CD8-positive, alpha-beta memory T cell (primary cell): ENCODE results near the gene EPRS1. TPM values are rescaled to one million over a fixed set of nuclear protein-coding genes. Genes with fewer than 3 reads are reported as not detected.

ENCODE experiments used
- CTCF ChIA-PET: fragments of 350-600 bp; sonication (Branson Sonifier 250); formaldehyde crosslinking; loops from one replicate; lab custom pipeline; 2021; ENCODE audit warnings: antibody characterized with exemption; lab: Charles Lee
- POLR2A ChIA-PET: fragments of 350-600 bp; sonication (Branson Sonifier 250); formaldehyde crosslinking; loops from one replicate; lab custom pipeline; 2021; ENCODE audit warnings: antibody characterized with exemption; lab: Charles Lee
- DNase-seq, 5 donors: peaks; one replicate each; pipeline versions ENCODE4 v3.0.0 to v3.0.0-alpha.2; 2020 to 2022; ENCODE audit warnings: mixed read lengths in 1 of 5
- H3K27ac ChIP-seq: one replicate; pipeline ENCODE4 v1.7.0; 2013; ENCODE audit warnings: low read depth, mild to moderate bottlenecking, low read length, moderate library complexity
- H3K27me3 ChIP-seq: 2 replicates; pipeline ENCODE4 v1.7.0; 2013; ENCODE audit warnings: low read length, mild to moderate bottlenecking; ENCODE audit not compliant: insufficient read depth, poor library complexity, severe bottlenecking
- H3K36me3 ChIP-seq: 2 replicates; pipeline ENCODE4 v1.7.0; 2013; ENCODE audit warnings: mild to moderate bottlenecking, low read length, moderate library complexity; ENCODE audit not compliant: insufficient read depth
- H3K4me1 ChIP-seq: 2 replicates; pipeline ENCODE4 v1.7.0; 2013; ENCODE audit warnings: mild to moderate bottlenecking, low read length, moderate library complexity; ENCODE audit not compliant: insufficient read depth
- H3K4me3 ChIP-seq: 2 replicates; pipeline ENCODE4 v1.7.0; 2013; ENCODE audit warnings: mild to moderate bottlenecking, low read length
- H3K9me3 ChIP-seq: 2 replicates; pipeline ENCODE4 v1.7.0; 2013; ENCODE audit warnings: mild to moderate bottlenecking, low read length
- H3K27ac Mint-ChIP-seq, 8 donors: one replicate each; pipeline ENCODE4 v1.8.0; 2020 to 2021; ENCODE audit warnings: mixed read lengths in 8 of 8, mild to moderate bottlenecking in 6 of 8, inconsistent platforms in 3 of 8, moderate library complexity in 3 of 8
- H3K27me3 Mint-ChIP-seq, 2 donors: one replicate each; pipeline ENCODE4 v1.8.0; 2020 to 2021; ENCODE audit warnings: mixed read lengths in 2 of 2, mild to moderate bottlenecking in 1 of 2, moderate library complexity in 1 of 2
- H3K36me3 Mint-ChIP-seq, 3 donors: one replicate each; pipeline ENCODE4 v1.8.0; 2020 to 2021; ENCODE audit warnings: mixed read lengths in 3 of 3, inconsistent platforms in 1 of 3, mild to moderate bottlenecking in 1 of 3
- H3K4me1 Mint-ChIP-seq, 3 donors: one replicate each; pipeline ENCODE4 v1.8.0; 2020 to 2021; ENCODE audit warnings: mixed read lengths in 3 of 3, inconsistent platforms in 1 of 3, mild to moderate bottlenecking in 1 of 3
- H3K4me3 Mint-ChIP-seq, 7 donors: one replicate each; pipeline ENCODE4 v1.8.0; 2020 to 2021; ENCODE audit warnings: mixed read lengths in 7 of 7, mild to moderate bottlenecking in 6 of 7, moderate library complexity in 4 of 7, inconsistent platforms in 2 of 7
- H3K9me3 Mint-ChIP-seq, 5 donors: one replicate each; pipeline ENCODE4 v1.8.0; 2020 to 2022; ENCODE audit warnings: mixed read lengths in 5 of 5, mild to moderate bottlenecking in 3 of 5, moderate library complexity in 2 of 5, inconsistent platforms in 1 of 5
- polyA plus RNA-seq: library from polyadenylated mRNA; unstranded; fragments of 300-500 nt; fragmentation: Illumina TruSeq; gene quantifications from one replicate; pipeline ENCODE4 v1.2.3, GENCODE V29; 2021
- total RNA-seq, 2 experiments: library from RNA; stranded (reverse); gene quantifications; one replicate each; pipeline ENCODE4 v1.2.3, GENCODE V29; 2021

Gene EPRS1
- total and polyA plus RNA-seq, 3 experiments from 2014 or later: 51.8 to 204 (median 174) TPM

GRCh38 chr1:220031287-220031686 is 15.0 kb downstream of the EPRS1 start:
- H3K4me3 Mint-ChIP-seq: no peak overlapping the region
- Histone ChIP-seq H3K27me3 (no peaks in the 10 kb centered on the region), H3K36me3 (peaks cover 30% of the 10 kb centered on the region), H3K4me1 (no peaks in the 10 kb centered on the region), H3K27ac (no peak overlapping the region), H3K9me3 (no peaks in the 10 kb centered on the region), H3K4me3 (no peak overlapping the region)
- H3K36me3 Mint-ChIP-seq: peaks cover 6 to 72% (median 13%) of the 10 kb centered on the region in 3 donors
- H3K27ac Mint-ChIP-seq: peak overlapping the region in 2 of 8 donors; percentile 20 to 41
- ChIA-PET POLR2A (no interaction called here), CTCF (no interaction called here)
- DNase-seq: no peak
- H3K4me1 Mint-ChIP-seq: peaks cover 7 to 12% (median 9%) of the 10 kb centered on the region in 3 donors
- no peaks in the 10 kb centered on the region for H3K27me3 Mint-ChIP-seq
- H3K9me3 Mint-ChIP-seq: no peaks in the 10 kb centered on the region

- Mint-ChIP-seq H3K27me3 (no peaks in the 10 kb centered on the region), H3K4me1 (peaks cover 0 to 4% (median 3%) of the 10 kb centered on the region in 3 donors), H3K36me3 (peaks cover 9 to 80% (median 21%) of the 10 kb centered on the region in 3 donors), H3K4me3 (no peak overlapping the region), H3K27ac (no peak overlapping the region), H3K9me3 (no peaks in the 10 kb centered on the region)
- peaks cover 31% of the 10 kb centered on the region for H3K36me3 ChIP-seq
- no peak overlapping the region for H3K4me3 ChIP-seq
- H3K27me3 ChIP-seq: no peaks in the 10 kb centered on the region
- no peak for DNase-seq
- H3K4me1 ChIP-seq: no peaks in the 10 kb centered on the region
- H3K9me3 ChIP-seq: no peaks in the 10 kb centered on the region
- no peak overlapping the region for H3K27ac ChIP-seq
- ChIA-PET CTCF (no interaction called here), POLR2A (no interaction called here)
Observed at GRCh38 chr1:220028346-220028895, 17.9 kb downstream of the EPRS1 start.

GRCh38 chr1:220019071-220019470 is 27.2 kb downstream of the EPRS1 start:
- Mint-ChIP-seq H3K27me3 (no peaks in the 10 kb centered on the region), H3K27ac (peak overlapping the region in 3 of 8 donors; percentile 3 to 48 (median 34)), H3K4me1 (peaks cover 10 to 14% (median 11%) of the 10 kb centered on the region in 3 donors), H3K4me3 (no peak overlapping the region), H3K9me3 (no peaks in the 10 kb centered on the region), H3K36me3 (peaks cover 5 to 88% (median 27%) of the 10 kb centered on the region in 3 donors)
- Histone ChIP-seq H3K36me3 (peaks cover 38% of the 10 kb centered on the region), H3K27me3 (no peaks in the 10 kb centered on the region), H3K9me3 (no peaks in the 10 kb centered on the region), H3K4me1 (no peaks in the 10 kb centered on the region), H3K4me3 (no peak overlapping the region), H3K27ac (no peak overlapping the region)
- DNase-seq: no peak
- CTCF ChIA-PET: no interaction called here
- POLR2A ChIA-PET: interaction anchor here (0.6 to 0.7 kb wide), 2 partner anchors 26 to 48 kb away, joined by 3 to 7 read pairs; no protein-coding TSS in a partner anchor

- no peaks in the 10 kb centered on the region for H3K27me3 Mint-ChIP-seq
- peaks cover 11 to 14% (median 13%) of the 10 kb centered on the region in 3 donors for H3K4me1 Mint-ChIP-seq
- H3K27ac ChIP-seq: no peak overlapping the region
- peaks cover 23% of the 10 kb centered on the region for H3K36me3 ChIP-seq
- H3K27ac Mint-ChIP-seq: peak overlapping the region in 4 of 8 donors; percentile 9 to 43 (median 12)
- ChIA-PET CTCF (interaction anchor here (1.4 kb wide), 1 partner anchor 12 kb away, joined by 5 read pairs; no protein-coding TSS in a partner anchor), POLR2A (no interaction called here)
- H3K27me3 ChIP-seq: no peaks in the 10 kb centered on the region
- no peak overlapping the region for H3K4me3 Mint-ChIP-seq
- no peaks in the 10 kb centered on the region for H3K9me3 Mint-ChIP-seq
- H3K4me1 ChIP-seq: no peaks in the 10 kb centered on the region
- no peak for DNase-seq
- no peak overlapping the region for H3K4me3 ChIP-seq
- peaks cover 4 to 86% (median 24%) of the 10 kb centered on the region in 3 donors for H3K36me3 Mint-ChIP-seq
- H3K9me3 ChIP-seq: no peaks in the 10 kb centered on the region
Observed at GRCh38 chr1:220013497-220013896, 32.8 kb downstream of the EPRS1 start.

- Histone ChIP-seq H3K9me3 (no peaks in the 10 kb centered on the region), H3K27ac (no peak overlapping the region), H3K27me3 (no peaks in the 10 kb centered on the region), H3K4me3 (no peak overlapping the region), H3K36me3 (peaks cover 28% of the 10 kb centered on the region), H3K4me1 (no peaks in the 10 kb centered on the region)
- Mint-ChIP-seq H3K4me1 (peaks cover 11 to 13% (median 11%) of the 10 kb centered on the region in 3 donors), H3K27ac (peak overlapping the region in 2 of 8 donors; percentile 47 to 50), H3K4me3 (no peak overlapping the region), H3K36me3 (peaks cover 4 to 85% (median 23%) of the 10 kb centered on the region in 3 donors), H3K27me3 (no peaks in the 10 kb centered on the region), H3K9me3 (no peaks in the 10 kb centered on the region)
- DNase-seq: no peak
- ChIA-PET CTCF (interaction anchor here (1.1 to 1.8 kb wide), 3 partner anchors 11 to 101 kb away, joined by 3 to 6 read pairs (median 3); no protein-coding TSS in a partner anchor), POLR2A (no interaction called here)
Observed at GRCh38 chr1:220012259-220012658, 34.0 kb downstream of the EPRS1 start.

DNA sequence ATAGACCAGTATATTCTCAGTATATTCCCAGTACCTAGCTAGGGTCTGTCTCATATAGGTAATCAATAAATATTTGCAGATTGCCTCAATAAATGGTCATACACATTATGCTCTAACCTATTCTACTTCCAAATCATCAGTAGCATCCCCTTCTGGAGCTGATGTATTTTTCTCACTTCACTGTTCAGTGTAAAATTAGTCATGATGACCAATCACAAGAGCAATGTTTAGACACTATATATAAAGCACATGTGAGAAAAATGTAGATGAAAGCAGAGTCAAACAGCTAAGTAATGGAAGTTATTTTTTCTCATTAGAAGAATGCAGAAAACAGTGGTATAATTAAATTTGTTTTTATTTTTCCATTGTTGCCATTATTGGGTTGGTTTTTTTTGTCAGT is 34.7 kb downstream of the EPRS1 start:
- POLR2A ChIA-PET: no interaction called here

DNA sequence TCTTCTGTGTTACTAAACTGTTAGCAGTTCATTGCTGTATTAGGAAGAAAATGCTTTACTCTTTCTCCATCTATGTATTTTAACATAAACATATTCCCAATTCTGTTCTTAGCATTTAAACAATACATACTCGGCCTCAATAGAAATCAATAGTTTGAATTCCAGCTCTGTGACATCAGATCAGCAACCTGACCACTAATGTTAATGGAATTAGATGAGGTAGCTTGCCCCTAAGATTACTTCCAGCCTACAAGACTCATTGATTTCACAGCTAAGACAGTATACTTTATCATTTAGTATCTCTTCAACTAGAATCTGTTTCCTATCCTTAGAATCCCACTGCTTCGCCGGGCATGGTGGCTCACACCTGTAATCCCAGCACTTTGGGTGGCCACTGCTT is 38.9 kb downstream of the EPRS1 start:
- Mint-ChIP-seq H3K9me3 (no peaks in the 10 kb centered on the region), H3K27ac (no peak overlapping the region), H3K36me3 (peaks cover 4 to 82% (median 25%) of the 10 kb centered on the region in 3 donors), H3K27me3 (no peaks in the 10 kb centered on the region), H3K4me3 (no peak overlapping the region), H3K4me1 (no peaks in the 10 kb centered on the region)
- H3K4me1 ChIP-seq: no peaks in the 10 kb centered on the region
- POLR2A ChIA-PET: no interaction called here
- H3K36me3 ChIP-seq: peaks cover 45% of the 10 kb centered on the region
- DNase-seq: no peak
- H3K9me3 ChIP-seq: no peaks in the 10 kb centered on the region
- no peak overlapping the region for H3K4me3 ChIP-seq
- H3K27me3 ChIP-seq: no peaks in the 10 kb centered on the region
- no peak overlapping the region for H3K27ac ChIP-seq
- CTCF ChIA-PET: no interaction called here

More for the DNA sequence above, 34.7 kb downstream of the EPRS1 start:
- Mint-ChIP-seq H3K36me3 (peaks cover 4 to 85% (median 25%) of the 10 kb centered on the region in 3 donors), H3K4me1 (peaks cover 10 to 13% (median 11%) of the 10 kb centered on the region in 3 donors), H3K9me3 (no peaks in the 10 kb centered on the region), H3K27me3 (no peaks in the 10 kb centered on the region), H3K27ac (peak overlapping the region in 1 of 8 donors; percentile 63), H3K4me3 (no peak overlapping the region)
- H3K4me3 ChIP-seq: no peak overlapping the region
- no peak overlapping the region for H3K27ac ChIP-seq
- no peaks in the 10 kb centered on the region for H3K9me3 ChIP-seq
- H3K4me1 ChIP-seq: no peaks in the 10 kb centered on the region
- no peaks in the 10 kb centered on the region for H3K27me3 ChIP-seq
- DNase-seq: no peak
- H3K36me3 ChIP-seq: peaks cover 33% of the 10 kb centered on the region
- CTCF ChIA-PET: interaction anchor here (1.1 to 1.8 kb wide), 2 partner anchors 18 to 102 kb away, joined by 3 to 6 read pairs; no protein-coding TSS in a partner anchor

DNA sequence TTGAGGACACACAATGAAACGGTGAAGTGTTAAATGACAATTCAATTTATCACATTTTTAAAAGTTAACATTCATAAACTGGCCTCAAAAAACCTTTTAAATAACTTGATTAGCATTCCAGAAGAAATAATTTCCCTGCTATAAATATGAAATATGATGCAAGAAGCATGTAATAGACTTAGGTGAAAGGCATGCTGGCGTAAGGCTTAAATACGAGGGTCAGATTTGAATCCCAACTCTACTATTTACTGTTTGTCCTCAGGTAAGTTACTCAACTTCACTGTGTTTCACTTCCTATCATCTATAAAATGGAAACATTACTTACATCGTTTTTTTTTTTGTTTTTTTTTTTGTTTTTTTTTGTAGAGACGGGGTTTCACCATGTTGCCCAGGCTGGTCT is 40.8 kb downstream of the EPRS1 start:
- peaks cover 44% of the 10 kb centered on the region for H3K36me3 ChIP-seq
- H3K9me3 ChIP-seq: no peaks in the 10 kb centered on the region
- no peaks in the 10 kb centered on the region for H3K4me1 Mint-ChIP-seq
- H3K9me3 Mint-ChIP-seq: no peaks in the 10 kb centered on the region
- no peaks in the 10 kb centered on the region for H3K27me3 ChIP-seq
- ChIA-PET CTCF (interaction anchor here (0.7 kb wide), 1 partner anchor 12 kb away, joined by 3 read pairs; no protein-coding TSS in a partner anchor), POLR2A (interaction anchor here (0.6 kb wide), 1 partner anchor 59 kb away, joined by 4 read pairs; no protein-coding TSS in a partner anchor)
- H3K4me3 ChIP-seq: no peak overlapping the region
- H3K4me3 Mint-ChIP-seq: no peak overlapping the region
- no peaks in the 10 kb centered on the region for H3K27me3 Mint-ChIP-seq
- no peaks in the 10 kb centered on the region for H3K4me1 ChIP-seq
- peaks cover 4 to 79% (median 25%) of the 10 kb centered on the region in 3 donors for H3K36me3 Mint-ChIP-seq
- no peak for DNase-seq
- H3K27ac Mint-ChIP-seq: peak overlapping the region in 1 of 8 donors; percentile 38
- H3K27ac ChIP-seq: no peak overlapping the region
